GM19193 (cell line): ENCODE results near the gene PHACTR1.

Experiments
- POLR2A ChIP-seq: IDR thresholded peaks from 4 replicates; pipeline ENCODE4 v1.6.1; 2011; ENCODE audit not compliant: insufficient read depth, insufficient read length; ENCODE audit errors: extremely low read depth

Gene PHACTR1

GRCh38 chr6:12729467-12729866 lies 12.9 kb downstream of the PHACTR1 start:
- TF ChIP-seq POLR2A, result no peak

GRCh38 chr6:12733876-12734275 lies 17.3 kb downstream of the PHACTR1 start:
- no peak for TF ChIP-seq POLR2A

- no peak for TF ChIP-seq POLR2A
These were observed 19.2 kb downstream of the PHACTR1 start for GRCh38 chr6:12735786-12736185.

GRCh38 chr6:12748411-12748810 lies 31.8 kb downstream of the PHACTR1 start:
- TF ChIP-seq POLR2A, result no peak

GRCh38 chr6:12748815-12749521 lies 32.4 kb downstream of the PHACTR1 start:
- TF ChIP-seq POLR2A, result no peak

GRCh38 chr6:12749531-12750379 lies 33.2 kb downstream of the PHACTR1 start:
- no peak for TF ChIP-seq POLR2A

GRCh38 chr6:12750416-12750815 lies 33.8 kb downstream of the PHACTR1 start:
- no peak for TF ChIP-seq POLR2A

- TF ChIP-seq POLR2A, result no peak
These were observed 35.2 kb downstream of the PHACTR1 start for GRCh38 chr6:12751694-12752325.

GRCh38 chr6:12753036-12753435 lies 36.5 kb downstream of the PHACTR1 start:
- no peak for TF ChIP-seq POLR2A

GRCh38 chr6:12760226-12760625 lies 43.7 kb downstream of the PHACTR1 start:
- TF ChIP-seq POLR2A, result no peak

GRCh38 chr6:12760911-12761310 lies 44.3 kb downstream of the PHACTR1 start:
- no peak for TF ChIP-seq POLR2A

GRCh38 chr6:12761376-12762115 lies 45.0 kb downstream of the PHACTR1 start:
- no peak for TF ChIP-seq POLR2A

- no peak for TF ChIP-seq POLR2A
These were observed 49.8 kb downstream of the PHACTR1 start for GRCh38 chr6:12766365-12766764.

GRCh38 chr6:12767016-12767415 lies 50.4 kb downstream of the PHACTR1 start:
- TF ChIP-seq POLR2A, result no peak
